ENCODE measurements around the gene CBL. TPM values are rescaled to one million over a fixed set of nuclear protein-coding genes. Genes with fewer than 3 reads are reported as not detected.

The CBL gene
- total and polyA plus RNA-seq, 10 of the 15 experiments (the other 5 are each of a cell fraction or from before 2014, with no cell fraction given): 3.9 to 27.1 (median 9.5) TPM

- Histone ChIP-seq H3K27me3 (replicated peaks in 1 of 2; ENCODE audit: control insufficient read depth in 2 of 2, insufficient read depth in 2 of 2, low read length in 1 of 2) (0 out of 4 replicates have a peak, but pooled peaks cover 0 to 2% of the 10 kb centered on the region in 2 experiments), H3K4me2 (ENCODE audit: control insufficient read depth, insufficient read depth) (no peak overlapping the region), H4K20me1 (ENCODE audit: control insufficient read depth, insufficient read depth) (no peaks in the 10 kb centered on the region), H3K36me3 (ENCODE audit: control insufficient read depth in 2 of 2, insufficient read depth in 2 of 2, low read length in 1 of 2) (no peaks in the 10 kb centered on the region), H3K9ac (ENCODE audit: control insufficient read depth, insufficient read depth, low read length) (no peak overlapping the region), H3K27ac (ENCODE audit: control insufficient read depth, insufficient read depth) (no peak overlapping the region), H3K9me3 (replicated peaks; ENCODE audit: control insufficient read depth, insufficient read depth, low read length) (no peaks in the 10 kb centered on the region), H3K79me2 (ENCODE audit: control insufficient read depth, insufficient read depth, low read length) (no peaks in the 10 kb centered on the region), H3K4me1 (ENCODE audit: control insufficient read depth, insufficient read depth, low read length) (no peaks in the 10 kb centered on the region), H2AFZ (ENCODE audit: control insufficient read depth, low read depth, low read length) (no peak overlapping the region), H3K4me3 (no peak overlapping the region)
- ChIA-PET CTCF (interaction anchor here (0.6 to 3.5 kb wide), 8 partner anchors 11 to 240 kb away, joined by 3 to 31 read pairs (median 12); partner anchors contain the start of genes CBL and NLRX1), RAD21 (ENCODE audit: unreplicated experiment) (interaction anchor here (0.6 to 1.3 kb wide), 5 partner anchors 26 to 280 kb away, joined by 3 to 4 read pairs (median 3); no protein-coding TSS in a partner anchor), SMC1A (ENCODE audit: uncharacterized antibody, unreplicated experiment) (interaction anchor here (0.6 to 1.7 kb wide), 7 partner anchors 12 to 280 kb away, joined by 3 to 5 read pairs (median 3); no protein-coding TSS in a partner anchor), POLR2A (interaction anchor here (0.6 to 1.5 kb wide), 4 partner anchors 10 to 195 kb away, joined by 3 to 5 read pairs (median 3); partner anchors contain the start of gene DPAGT1)
- ATAC-seq: no peak; the same call in 2 of the 3 replicates
- DNase-seq (ENCODE audit: low read depth, low spot score): no peak
- in situ Hi-C loops (cut with MboI): no loop called here
- no peak for TF ChIP-seq MTA2 (IDR thresholded peaks at IDR 0.05; ENCODE audit: low read depth)
- no peak for TF ChIP-seq HDAC6 (IDR thresholded peaks at IDR 0.05; ENCODE audit: unreplicated experiment)
- TF ChIP-seq PBX3 (IDR thresholded peaks at IDR 0.05; ENCODE audit: insufficient replicate concordance, low read depth, low read length): no peak
- no peak for TF ChIP-seq CHD1 (IDR thresholded peaks at IDR 0.05; ENCODE audit: low read depth, low read length)
- BruUV-seq (replicated peaks): no TSS peak
- WGBS (ENCODE audit: insufficient coverage, insufficient replicate concordance, low lambda C conversion rate, missing lambda C conversion rate): 14% methylated on average over 7 of the region's 7 CpGs
- intact Hi-C loops (cut with micrococcal nuclease; ENCODE audit: unreplicated experiment): loop anchor here (5.0 kb wide), 2 partner anchors 48 to 88 kb away; partner anchors contain the start of genes ABCG4 and C2CD2L
- FAIRE-seq: no peak
These were observed 11.2 kb upstream of the CBL start for GRCh38 chr11:119194811-119195440.

Measured in GM12878 (cell line).